CD14-positive monocyte (primary cell): ENCODE data around the gene DCAKD. TPM values are rescaled to one million over a fixed set of nuclear protein-coding genes. Genes with fewer than 3 reads are reported as not detected.

Source experiments
- DNase-seq, 3 donors: peaks; one replicate each; pipeline ENCODE4 v3.0.0-alpha.2; 2011 to 2022
- H2AFZ ChIP-seq: 2 replicates; pipeline ENCODE4 v1.6.0; 2012; ENCODE audit warnings: mild to moderate bottlenecking, low read depth, low read length, inconsistent platforms; ENCODE audit not compliant: insufficient read depth, poor library complexity, severe bottlenecking
- H3K27ac ChIP-seq, 2 donors: 1 replicate in 1 of 2; 2 replicates in 1 of 2; pipeline ENCODE4 v1.5.1; 2012 to 2013; ENCODE audit warnings: low read length in 2 of 2, control low read depth in 1 of 2, inconsistent platforms in 1 of 2, low read depth in 1 of 2, mild to moderate bottlenecking in 1 of 2
- H3K27me3 ChIP-seq, 2 donors: one replicate each; pipeline versions ENCODE4 v1.6.0 to v1.6.1; 2011 to 2013; ENCODE audit warnings: low read length in 2 of 2; ENCODE audit not compliant: control insufficient read depth in 2 of 2, insufficient read depth in 2 of 2
- H3K36me3 ChIP-seq, 2 donors: replicated peaks in 1 of 2; 1 replicate in 1 of 2; 2 replicates in 1 of 2; pipeline versions ENCODE4 v1.5.1 to v1.6.1; 2012 to 2013; ENCODE audit warnings: low read length in 2 of 2, control low read depth in 1 of 2, inconsistent platforms in 1 of 2, mild to moderate bottlenecking in 1 of 2; ENCODE audit not compliant: insufficient read depth in 2 of 2, control insufficient read depth in 1 of 2
- H3K4me1 ChIP-seq, 2 donors: 1 replicate in 1 of 2; 2 replicates in 1 of 2; pipeline versions ENCODE4 v1.5.1 to v1.6.1; 2012 to 2013; ENCODE audit warnings: low read length in 2 of 2, control low read depth in 1 of 2, inconsistent platforms in 1 of 2, mild to moderate bottlenecking in 1 of 2, moderate library complexity in 1 of 2; ENCODE audit not compliant: insufficient read depth in 2 of 2, control insufficient read depth in 1 of 2
- H3K4me2 ChIP-seq: replicated peaks from 2 replicates; pipeline ENCODE3; 2012; ENCODE audit warnings: low read length, moderate library complexity, mild to moderate bottlenecking; ENCODE audit not compliant: poor library complexity, severe bottlenecking; ENCODE audit errors: extremely low read depth
- H3K4me3 ChIP-seq, 3 experiments: fragments of 200-600 bp in 1 of 3; sonication (generic) in 1 of 3; replicated peaks in 1 of 3; 1 replicate in 2 of 3; 2 replicates in 1 of 3; pipeline ENCODE4 v1.5.1; 2011 to 2013; ENCODE audit warnings: low read length in 3 of 3, mild to moderate bottlenecking in 3 of 3, control low read depth in 2 of 3, low read depth in 2 of 3, inconsistent platforms in 1 of 3, moderate library complexity in 1 of 3
- H3K79me2 ChIP-seq: 2 replicates; pipeline ENCODE4 v1.6.0; 2012; ENCODE audit warnings: mild to moderate bottlenecking, control low read depth, inconsistent platforms, low read length, moderate library complexity; ENCODE audit not compliant: insufficient read depth
- H3K9ac ChIP-seq: 2 replicates; pipeline ENCODE4 v1.6.0; 2017; ENCODE audit warnings: low read length, mild to moderate bottlenecking; ENCODE audit not compliant: insufficient read depth, poor library complexity, severe bottlenecking
- H3K9me3 ChIP-seq, 2 donors: replicated peaks in 1 of 2; 1 replicate in 1 of 2; 2 replicates in 1 of 2; pipeline versions ENCODE4 v1.5.1 to v1.6.1; 2012 to 2013; ENCODE audit warnings: low read length in 2 of 2, control low read depth in 1 of 2; ENCODE audit not compliant: control insufficient read depth in 1 of 2, insufficient read depth in 1 of 2
- H4K20me1 ChIP-seq: 2 replicates; pipeline ENCODE4 v1.6.0; 2012; ENCODE audit warnings: mild to moderate bottlenecking, low read length, control low read depth, moderate library complexity; ENCODE audit not compliant: insufficient read depth
- H3K27ac Mint-ChIP-seq, 7 donors: one replicate each; pipeline ENCODE4 v1.8.0; 2020; ENCODE audit warnings: mild to moderate bottlenecking in 7 of 7, mixed read lengths in 7 of 7, moderate library complexity in 6 of 7, inconsistent platforms in 2 of 7
- H3K27me3 Mint-ChIP-seq, 3 donors: one replicate each; pipeline ENCODE4 v1.8.0; 2021 to 2022; ENCODE audit warnings: low read depth in 3 of 3, mild to moderate bottlenecking in 3 of 3, mixed read lengths in 3 of 3, moderate library complexity in 3 of 3, inconsistent platforms in 1 of 3
- H3K36me3 Mint-ChIP-seq, 2 donors: one replicate each; pipeline ENCODE4 v1.8.0; 2020; ENCODE audit warnings: mixed read lengths in 2 of 2, inconsistent platforms in 1 of 2, mild to moderate bottlenecking in 1 of 2
- H3K4me1 Mint-ChIP-seq: one replicate; pipeline ENCODE4 v1.8.0; 2020; ENCODE audit warnings: mild to moderate bottlenecking, mixed read lengths
- H3K4me3 Mint-ChIP-seq, 2 donors: one replicate each; pipeline ENCODE4 v1.8.0; 2020; ENCODE audit warnings: mild to moderate bottlenecking in 2 of 2, mixed read lengths in 2 of 2, moderate library complexity in 1 of 2
- H3K9me3 Mint-ChIP-seq, 7 donors: one replicate each; pipeline ENCODE4 v1.8.0; 2020 to 2022; ENCODE audit warnings: mixed read lengths in 7 of 7, mild to moderate bottlenecking in 6 of 7, moderate library complexity in 6 of 7, inconsistent platforms in 2 of 7
- CTCF ChIP-seq: fragments of 200-600 bp; IDR thresholded peaks from one replicate; pipeline ENCODE4 v1.8.0; 2022; ENCODE audit warnings: antibody characterized with exemption, mild to moderate bottlenecking
- WGBS: methylation state at CpG from one replicate; pipeline ENCODE4 v1.1.5; 2013; ENCODE audit warnings: missing lambda C conversion rate; ENCODE audit not compliant: insufficient coverage; 5-methylcytosine and 5-hydroxymethylcytosine counted together
- intact Hi-C, 2 donors: fragments of 100-400 bp; cut with micrococcal nuclease; formaldehyde crosslinking; loops; one replicate each; pipeline versions ENCODE4 v1.15.0 to v1.15.1; 2023
- polyA plus RNA-seq, 3 donors: library from polyadenylated mRNA; depleted of rRNA in 1 of 3; unstranded in 2 of 3; stranded (reverse) in 1 of 3; fragments of 300-500 nt in 2 of 3; fragments of >200 nt in 1 of 3; fragmentation: Illumina TruSeq in 2 of 3; gene quantifications; 1 replicate in 2 of 3; 2 replicates in 1 of 3; pipeline ENCODE4 v1.2.3, GENCODE V29; 2012 to 2021

DCAKD gene
- polyA plus RNA-seq, 3 donors: 6.6 to 10.0 (median 8.7) TPM

- 60% methylated on average over 1 of the region's 1 CpG for WGBS
- H3K36me3 ChIP-seq: no peaks in the 10 kb centered on the region
- H3K4me3 Mint-ChIP-seq: no peak overlapping the region
- H3K27ac Mint-ChIP-seq: no peak overlapping the region
- no peak overlapping the region for H3K4me3 ChIP-seq
- H2AFZ ChIP-seq: no peak overlapping the region
- peaks cover 9 to 25% (median 12%) of the 10 kb centered on the region in 3 donors for H3K27me3 Mint-ChIP-seq
- H3K9me3 ChIP-seq: no peaks in the 10 kb centered on the region
- H3K4me1 ChIP-seq: no peaks in the 10 kb centered on the region
- H3K36me3 Mint-ChIP-seq: no peaks in the 10 kb centered on the region
- H3K27me3 ChIP-seq: no peaks in the 10 kb centered on the region
- intact Hi-C loops: no loop called here
- H3K4me1 Mint-ChIP-seq: peaks cover 6% of the 10 kb centered on the region
- no peak for DNase-seq
- no peaks in the 10 kb centered on the region for H3K9me3 Mint-ChIP-seq
- no peak overlapping the region for H3K27ac ChIP-seq
- H3K4me2 ChIP-seq: no peak overlapping the region
- H3K9ac ChIP-seq: no peak overlapping the region
- H4K20me1 ChIP-seq: no peaks in the 10 kb centered on the region
- no peaks in the 10 kb centered on the region for H3K79me2 ChIP-seq
- no peak for TF ChIP-seq CTCF
Observed at GRCh38 chr17:45011767-45012166, 39.7 kb downstream of the DCAKD start.

- no peak overlapping the region for H3K4me2 ChIP-seq
- no peaks in the 10 kb centered on the region for H3K9me3 ChIP-seq
- WGBS: 89% methylated on average over 7 of the region's 13 CpGs
- intact Hi-C loops: no loop called here
- H3K27ac Mint-ChIP-seq: no peak overlapping the region
- H3K4me1 Mint-ChIP-seq: peaks cover 6% of the 10 kb centered on the region
- H3K27ac ChIP-seq: no peak overlapping the region
- no peak overlapping the region for H3K9ac ChIP-seq
- H3K36me3 ChIP-seq: no peaks in the 10 kb centered on the region
- peaks cover 0 to 2% (median 0%) of the 10 kb centered on the region in 7 donors for H3K9me3 Mint-ChIP-seq
- H3K36me3 Mint-ChIP-seq: no peaks in the 10 kb centered on the region
- no peak overlapping the region for H3K4me3 Mint-ChIP-seq
- no peaks in the 10 kb centered on the region for H3K4me1 ChIP-seq
- no peak for DNase-seq
- peaks cover 10 to 29% (median 18%) of the 10 kb centered on the region in 3 donors for H3K27me3 Mint-ChIP-seq
- TF ChIP-seq CTCF: no peak
- no peaks in the 10 kb centered on the region for H3K79me2 ChIP-seq
- H3K27me3 ChIP-seq: peaks cover 0 to 11% of the 10 kb centered on the region in 2 donors
- H4K20me1 ChIP-seq: no peaks in the 10 kb centered on the region
- no peak overlapping the region for H3K4me3 ChIP-seq
- no peak overlapping the region for H2AFZ ChIP-seq
Observed at GRCh38 chr17:45009676-45010467, 41.6 kb downstream of the DCAKD start.
